ENCODE results near the gene RILPL2. TPM values are rescaled to one million over a fixed set of nuclear protein-coding genes. Genes with fewer than 3 reads are reported as not detected.

RILPL2 gene
- total and polyA plus RNA-seq, 2 of the 13 experiments (the other 11 are each of a cell fraction or from before 2014, with no cell fraction given): 2.7 to 8.1 TPM

GRCh38 chr12:123479442-123480180 lies 43.1 kb upstream of the RILPL2 start:
- H4K20me1 ChIP-seq (ENCODE audit: insufficient read depth, low read length): no peaks in the 10 kb centered on the region
- intact Hi-C loops (cut with micrococcal nuclease; ENCODE audit: unreplicated experiment): no loop called here
- H3K4me3 ChIP-seq (replicated peaks in 1 of 3; ENCODE audit: insufficient read depth in 1 of 3, low read depth in 2 of 3, low read length in 3 of 3): no peak overlapping the region
- H3K36me3 ChIP-seq (replicated peaks in 1 of 2; ENCODE audit: control insufficient read depth in 1 of 2, insufficient read depth in 2 of 2, low read length in 2 of 2): peaks cover 15 to 22% of the 10 kb centered on the region in 2 experiments; a peak in 4 of 5 replicates
- H2AFZ ChIP-seq (ENCODE audit: low read length): no peak overlapping the region
- TF ChIP-seq FLYWCH1 (CRISPR knock-in tag; IDR thresholded peaks at IDR 0.05): no peak
- TF ChIP-seq SIN3B (IDR thresholded peaks at IDR 0.05; ENCODE audit: low read length): no peak
- TF ChIP-seq ZNF34 (CRISPR knock-in tag; IDR thresholded peaks at IDR 0.05; ENCODE audit: borderline replicate concordance): no peak
- no peak for TF ChIP-seq HHEX (CRISPR knock-in tag; IDR thresholded peaks at IDR 0.05)
- H3K9me3 ChIP-seq (ENCODE audit: low read length): no peaks in the 10 kb centered on the region
- in situ Hi-C loops (cut with HindIII; ENCODE audit: extremely low pct_ligation_motif_present, low pct_unique_long_range_greater_than_20kb): no loop called here
- ChIA-PET CTCF (ENCODE audit: low intra/inter-chr PET ratio, low total read pairs) (no interaction called here), POLR2A (no interaction called here)
- H3K79me2 ChIP-seq (ENCODE audit: insufficient read depth, low read length): no peaks in the 10 kb centered on the region
- DNase-seq (ENCODE audit: low spot score) (no peak), ATAC-seq (no peak), FAIRE-seq (no peak)
- H3K4me2 ChIP-seq (ENCODE audit: low read depth, low read length): no peak overlapping the region
- 98% methylated on average over 13 of the region's 14 CpGs for WGBS (ENCODE audit: low lambda C conversion rate)
- H3K27ac ChIP-seq (ENCODE audit: extremely low read length, insufficient read depth, low read length): no peak overlapping the region
- H3K27me3 ChIP-seq (ENCODE audit: control insufficient read depth in 1 of 2, insufficient read depth in 2 of 2, low read length in 2 of 2): no peaks in the 10 kb centered on the region
- no peak overlapping the region for H3K9ac ChIP-seq (ENCODE audit: insufficient read depth, low read depth, low read length)
- BruUV-seq (replicated peaks): no TSS peak
- H3K4me1 ChIP-seq (ENCODE audit: insufficient read depth, low read length): peaks cover 6% of the 10 kb centered on the region; the same call in 1 of the 2 replicates

DNA sequence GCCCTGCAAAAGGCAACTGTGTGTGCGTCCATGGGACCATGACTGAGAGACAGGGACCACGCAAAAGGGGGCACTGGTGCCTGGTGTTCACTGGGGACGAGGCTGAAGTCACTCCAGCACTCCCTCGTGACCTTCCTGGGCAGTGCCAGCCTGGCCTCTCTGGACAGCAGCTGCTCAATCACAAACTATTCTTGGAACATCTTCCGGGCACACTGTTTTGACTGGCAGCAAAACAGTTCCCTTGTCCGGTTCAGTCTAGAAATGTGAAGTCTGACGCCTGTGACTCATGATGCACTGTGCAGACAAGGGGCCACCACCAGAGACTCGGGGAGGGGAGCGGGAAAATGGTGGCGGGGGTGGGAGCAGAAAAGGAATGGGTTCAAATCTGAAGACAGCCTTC lies 42.3 kb upstream of the RILPL2 start:
- CTCF ChIA-PET (ENCODE audit: low intra/inter-chr PET ratio, low total read pairs): no interaction called here
- Histone ChIP-seq H3K27me3 (ENCODE audit: control insufficient read depth in 1 of 2, insufficient read depth in 2 of 2, low read length in 2 of 2) (no peaks in the 10 kb centered on the region), H3K27ac (ENCODE audit: extremely low read length, insufficient read depth, low read length) (no peak overlapping the region), H3K9ac (ENCODE audit: insufficient read depth, low read depth, low read length) (no peak overlapping the region), H4K20me1 (ENCODE audit: insufficient read depth, low read length) (no peaks in the 10 kb centered on the region), H2AFZ (ENCODE audit: low read length) (no peak overlapping the region), H3K36me3 (replicated peaks in 1 of 2; ENCODE audit: control insufficient read depth in 1 of 2, insufficient read depth in 2 of 2, low read length in 2 of 2) (peaks cover 17 to 22% of the 10 kb centered on the region in 2 experiments; a peak in 4 of 5 replicates), H3K4me1 (ENCODE audit: insufficient read depth, low read length) (peaks cover 14% of the 10 kb centered on the region), H3K79me2 (ENCODE audit: insufficient read depth, low read length) (no peaks in the 10 kb centered on the region), H3K4me3 (replicated peaks in 1 of 3; ENCODE audit: insufficient read depth in 1 of 3, low read depth in 2 of 3, low read length in 3 of 3) (no peak overlapping the region), H3K9me3 (ENCODE audit: low read length) (no peaks in the 10 kb centered on the region), H3K4me2 (ENCODE audit: low read depth, low read length) (no peak overlapping the region)
- POLR2A ChIA-PET: no interaction called here
- no peak for ATAC-seq
- no peak for DNase-seq (ENCODE audit: low spot score)
- in situ Hi-C loops (cut with HindIII; ENCODE audit: extremely low pct_ligation_motif_present, low pct_unique_long_range_greater_than_20kb) (no loop called here), intact Hi-C loops (cut with micrococcal nuclease; ENCODE audit: unreplicated experiment) (no loop called here)
- 93% methylated on average over 10 of the region's 10 CpGs for WGBS (ENCODE audit: low lambda C conversion rate)
- BruUV-seq (replicated peaks): no TSS peak
- TF ChIP-seq ZBTB21 (CRISPR knock-in tag; IDR thresholded peaks at IDR 0.05): no peak
- TF ChIP-seq SATB2 (CRISPR knock-in tag; IDR thresholded peaks at IDR 0.05): no peak
- TF ChIP-seq ATM (IDR thresholded peaks at IDR 0.05; ENCODE audit: borderline replicate concordance): no peak
- TF ChIP-seq ZFP1 (CRISPR knock-in tag; IDR thresholded peaks at IDR 0.05): no peak
- no peak for TF ChIP-seq KDM4B (CRISPR knock-in tag; IDR thresholded peaks at IDR 0.05)
- TF ChIP-seq ZNF569 (CRISPR knock-in tag; IDR thresholded peaks at IDR 0.05; ENCODE audit: borderline replicate concordance): no peak
- FAIRE-seq: no peak

Data from HepG2 (cell line).